GM19324 (cell line): ENCODE data around the gene CARD9.

Experiments
- ATAC-seq: cut with Tn5 transposase; IDR thresholded peaks from one replicate; pipeline ENCODE4 v1.9.1; 2021; ENCODE audit warnings: mild to moderate bottlenecking, moderate library complexity; ENCODE audit not compliant: unreplicated experiment, low FRiP score

Gene CARD9

GRCh38 chr9:136381966-136382513 lies 8.6 kb upstream of the CARD9 start:
- no peak for ATAC-seq

GRCh38 chr9:136381311-136381710 lies 7.8 kb upstream of the CARD9 start:
- no peak for ATAC-seq

GRCh38 chr9:136380381-136380780 lies 6.9 kb upstream of the CARD9 start:
- no peak for ATAC-seq

- no peak for ATAC-seq
These were observed 6.4 kb upstream of the CARD9 start for GRCh38 chr9:136379891-136380290.

- no peak for ATAC-seq
These were observed 5.9 kb upstream of the CARD9 start for GRCh38 chr9:136379401-136379800.

GRCh38 chr9:136379003-136379287 lies 5.5 kb upstream of the CARD9 start:
- no peak for ATAC-seq

- no peak for ATAC-seq
These were observed 4.9 kb upstream of the CARD9 start for GRCh38 chr9:136378170-136379002.

GRCh38 chr9:136377341-136378169 lies 4.1 kb upstream of the CARD9 start:
- no peak for ATAC-seq

- no peak for ATAC-seq
These were observed 3.0 kb upstream of the CARD9 start for GRCh38 chr9:136376457-136376856.

- ATAC-seq = no peak
These were observed 1.6 kb upstream of the CARD9 start for GRCh38 chr9:136375096-136375495.

GRCh38 chr9:136374183-136374575 lies 710 bp upstream of the CARD9 start:
- ATAC-seq = no peak

GRCh38 chr9:136372561-136373299 lies 739 bp downstream of the CARD9 start:
- ATAC-seq = no peak

GRCh38 chr9:136372006-136372405 lies 1.5 kb downstream of the CARD9 start:
- ATAC-seq = no peak

- ATAC-seq = no peak
These were observed 2.0 kb downstream of the CARD9 start for GRCh38 chr9:136371533-136371880.

- no peak for ATAC-seq
These were observed 2.6 kb downstream of the CARD9 start for GRCh38 chr9:136370687-136371532.

GRCh38 chr9:136370037-136370436 lies 3.4 kb downstream of the CARD9 start:
- no peak for ATAC-seq

GRCh38 chr9:136368190-136368589 lies 5.3 kb downstream of the CARD9 start:
- ATAC-seq = no peak

GRCh38 chr9:136367296-136368145 lies 5.9 kb downstream of the CARD9 start:
- ATAC-seq = no peak

- ATAC-seq = no peak
These were observed 6.6 kb downstream of the CARD9 start for GRCh38 chr9:136366826-136367225.
